Measurements from ENCODE around the gene SPRR2D.
"Not testable (repeated sequence)": the region's sequence is repeated elsewhere in the genome, so short reads cannot be mapped to it uniquely, and the experiment has no call there.

SPRR2D gene

DNA sequence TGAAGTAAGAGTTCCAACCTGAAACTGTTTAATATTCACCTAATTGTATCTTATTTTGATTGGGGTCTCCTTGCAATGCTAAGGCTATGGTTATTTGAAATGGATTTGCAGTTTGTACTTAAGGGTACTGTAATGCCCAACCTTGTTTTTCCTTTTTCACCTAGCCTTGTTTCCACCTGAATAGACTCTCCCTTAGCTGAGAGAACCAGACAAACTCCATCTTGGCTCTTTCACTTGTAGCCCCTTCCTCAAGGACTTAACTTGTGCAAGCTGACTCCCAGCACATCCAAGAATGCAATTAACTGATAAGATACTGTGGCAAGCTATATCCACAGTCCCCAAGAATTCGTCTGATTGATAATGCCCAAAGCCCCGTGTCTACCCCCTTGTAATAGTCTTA, 19.1 kb downstream of the SPRR2D start:
- not testable (repeated sequence) for DNase-seq (ENCODE audit: extremely low read depth in 1 of 2, low read depth in 1 of 2)

DNA sequence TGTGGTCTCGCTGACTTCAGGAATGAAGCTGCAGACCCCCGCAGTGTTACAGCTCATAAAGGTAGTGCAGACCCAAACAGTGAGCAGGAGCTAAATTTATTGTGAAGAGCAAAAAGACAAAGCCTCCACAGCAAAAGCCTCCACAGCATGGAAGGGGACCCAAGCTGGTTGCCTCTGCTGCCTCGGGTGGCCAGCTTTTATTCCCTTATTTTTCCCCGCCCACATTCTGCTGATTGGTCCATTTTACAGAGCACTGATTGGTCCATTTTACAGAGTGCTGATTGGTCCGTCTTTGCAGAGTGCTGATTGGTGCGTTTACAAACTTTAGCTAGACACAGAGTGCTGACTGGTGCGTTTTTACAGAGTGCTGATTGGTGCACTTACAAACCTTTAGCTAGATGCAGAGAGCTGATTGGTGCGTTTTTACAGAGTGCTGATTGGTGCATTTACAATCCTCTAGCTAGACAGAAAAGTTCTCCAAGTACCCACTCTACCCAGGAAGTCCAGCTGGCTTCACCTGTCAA, 29.6 kb downstream of the SPRR2D start:
- DNase-seq (ENCODE audit: extremely low read depth in 1 of 2, low read depth in 1 of 2), result not testable (repeated sequence)

DNA sequence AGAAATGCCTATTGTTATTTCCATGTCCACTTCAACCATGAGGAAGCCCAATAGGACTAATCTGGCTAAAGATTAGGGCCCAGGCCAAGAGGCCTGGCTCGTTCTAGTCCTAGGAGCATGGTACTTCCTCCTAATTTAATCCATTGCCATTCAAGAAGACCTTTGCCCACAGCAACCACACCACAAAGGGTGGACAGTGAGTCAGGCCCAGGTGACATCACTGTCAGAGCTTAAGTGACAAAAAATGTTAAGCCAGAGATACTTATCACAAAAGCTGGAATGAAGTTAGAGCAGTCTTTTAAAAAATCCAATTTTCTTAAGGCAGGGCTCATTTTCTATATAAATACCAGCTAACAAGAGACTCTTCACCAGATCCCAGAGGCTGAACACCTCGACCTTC, 39.5 kb downstream of the SPRR2D start, which contains the start of gene SPRR3:
Gene SPRR3 (plus strand): TSS at position 368 of the 400 bp plus-strand sequence. CDS start 1,272 bp downstream, outside the sequence.
- no peak for DNase-seq (ENCODE audit: extremely low read depth in 1 of 2, low read depth in 1 of 2)

DNA sequence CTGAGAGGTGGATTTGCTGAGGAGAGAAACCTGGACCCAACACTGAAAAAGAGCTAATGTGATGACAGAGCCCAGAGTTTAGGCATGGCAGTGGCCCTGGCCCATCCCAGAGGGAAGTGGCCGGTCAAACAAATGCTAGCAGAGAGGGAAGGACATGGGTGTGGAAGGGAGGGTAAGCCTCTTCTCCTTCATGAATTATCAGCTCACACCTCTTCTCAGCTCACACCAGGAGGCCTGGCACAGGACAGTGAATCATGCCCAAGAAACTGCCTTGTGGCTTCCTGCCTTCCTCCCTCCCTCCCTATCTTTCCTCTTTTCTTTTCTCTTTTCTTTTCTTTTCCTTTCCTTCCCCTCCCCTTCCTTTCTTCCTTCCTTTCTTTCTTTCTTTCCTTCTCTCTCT, 40.6 kb downstream of the SPRR2D start:
- DNase-seq (ENCODE audit: extremely low read depth in 1 of 2, low read depth in 1 of 2), result no peak

DNA sequence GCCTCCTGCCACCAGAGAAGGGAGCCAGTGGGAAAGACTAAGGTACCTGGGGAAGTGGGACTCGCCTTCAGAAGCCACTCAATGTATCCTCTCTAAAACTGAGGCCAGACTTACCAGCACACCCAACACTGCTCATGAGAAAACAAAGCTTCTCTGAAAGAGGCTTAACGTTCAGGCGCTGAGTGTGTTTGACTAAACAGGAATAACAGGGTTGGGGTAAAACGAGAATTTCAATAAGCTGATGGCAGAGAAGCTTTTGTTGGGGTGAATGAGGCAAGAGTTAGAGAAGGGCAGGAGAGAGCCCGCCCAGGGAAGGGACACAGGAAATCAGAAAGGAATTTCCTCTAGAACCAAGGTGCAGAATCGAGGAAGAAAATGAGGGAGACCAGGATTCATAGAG, 41.1 kb downstream of the SPRR2D start:
- no peak for DNase-seq (ENCODE audit: extremely low read depth in 1 of 2, low read depth in 1 of 2)

DNA sequence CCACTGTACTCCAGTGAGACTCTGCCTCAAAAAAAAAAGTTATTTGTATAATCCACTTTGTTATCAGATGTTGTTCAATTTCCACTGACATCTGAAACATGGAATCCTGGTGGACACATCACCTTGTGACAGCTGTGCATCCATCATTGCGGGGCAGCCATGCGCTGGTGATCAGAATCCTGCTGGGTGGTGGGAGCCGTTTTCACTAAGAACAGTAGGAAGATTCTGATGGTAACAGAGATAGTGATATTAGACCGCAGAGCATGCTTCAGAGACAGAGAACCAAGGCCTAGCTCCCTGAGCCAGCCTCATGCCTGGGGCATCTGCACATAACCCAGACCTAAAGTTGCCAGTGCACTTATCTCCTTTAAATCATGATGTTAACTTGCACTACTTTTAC, 42.4 kb downstream of the SPRR2D start:
- DNase-seq (ENCODE audit: extremely low read depth in 1 of 2, low read depth in 1 of 2), result no peak

DNA sequence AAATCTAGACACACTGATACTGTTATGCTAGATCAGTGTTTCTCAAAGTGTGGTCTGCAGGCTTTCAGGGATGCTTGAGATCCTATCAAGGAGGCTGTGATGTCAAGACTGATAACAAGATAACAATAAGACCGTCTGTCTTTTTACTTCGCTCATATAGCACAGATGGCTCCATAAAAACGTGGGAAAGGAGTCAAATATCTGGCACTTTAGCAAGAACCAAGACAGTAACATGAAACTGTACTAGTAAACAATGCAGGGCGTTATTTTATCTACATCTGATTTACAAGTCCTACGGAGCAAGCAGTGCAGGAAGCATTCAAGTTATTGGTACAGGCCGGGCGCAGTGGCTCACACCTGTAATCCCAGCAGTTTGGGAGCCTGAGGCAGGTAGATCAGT, 43.0 kb downstream of the SPRR2D start:
- DNase-seq (ENCODE audit: extremely low read depth in 1 of 2, low read depth in 1 of 2), result no peak

DNA sequence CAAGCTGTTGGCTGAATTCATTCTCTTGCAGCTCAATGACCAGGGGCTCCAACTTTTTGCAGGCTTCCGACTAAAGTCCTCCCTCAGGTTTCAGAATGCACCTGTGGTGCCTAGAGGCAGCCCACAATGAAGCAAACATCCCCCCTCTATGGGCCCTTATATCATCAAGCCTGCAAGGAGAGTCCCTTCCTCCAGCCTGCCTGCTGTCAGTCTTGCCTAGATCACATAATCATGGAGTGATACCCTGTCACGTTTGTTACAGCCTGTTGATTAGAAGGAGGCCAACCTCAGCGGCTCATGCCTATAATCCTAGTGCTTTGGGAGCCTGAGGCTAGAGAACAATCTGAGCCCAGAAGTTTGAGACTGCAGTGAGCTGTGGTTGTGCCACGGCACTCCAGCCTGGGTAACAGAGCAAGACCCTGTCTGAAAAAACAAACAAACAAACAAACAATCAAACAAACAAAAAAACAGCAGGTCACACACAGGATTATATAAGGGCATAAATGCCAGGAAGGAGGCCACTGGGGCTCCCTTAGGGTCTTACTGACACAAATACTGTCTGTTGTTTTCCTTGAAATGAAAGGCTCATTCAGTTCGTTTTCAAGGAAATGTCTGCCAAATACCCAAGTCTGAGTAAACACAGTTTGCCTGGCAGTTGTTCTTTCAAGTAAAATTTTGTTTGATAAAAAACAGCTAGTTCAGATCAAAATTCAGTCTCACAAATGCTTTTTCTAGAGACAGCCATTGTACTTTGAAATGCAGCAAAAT, 44.1 kb downstream of the SPRR2D start:
- no peak for DNase-seq (ENCODE audit: extremely low read depth in 1 of 2, low read depth in 1 of 2)

DNA sequence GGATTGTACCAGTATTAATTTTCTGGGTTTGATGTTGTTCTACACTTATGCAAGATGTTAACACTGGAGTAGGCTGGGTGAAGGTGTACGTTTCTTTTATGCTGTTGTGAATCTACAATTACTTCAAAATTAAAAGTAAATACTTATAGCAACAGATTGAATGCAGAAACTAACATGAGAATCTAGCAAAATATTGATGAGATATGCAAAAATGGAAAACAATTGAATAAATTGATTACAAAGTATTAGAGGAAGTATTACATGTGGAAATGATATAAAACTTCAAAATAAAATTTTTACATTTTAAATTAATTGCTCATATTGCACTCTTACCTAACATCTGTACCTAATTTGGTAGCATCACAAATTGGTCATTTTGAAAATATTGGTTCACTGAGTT, 45.1 kb downstream of the SPRR2D start:
- no peak for DNase-seq (ENCODE audit: extremely low read depth in 1 of 2, low read depth in 1 of 2)

DNA sequence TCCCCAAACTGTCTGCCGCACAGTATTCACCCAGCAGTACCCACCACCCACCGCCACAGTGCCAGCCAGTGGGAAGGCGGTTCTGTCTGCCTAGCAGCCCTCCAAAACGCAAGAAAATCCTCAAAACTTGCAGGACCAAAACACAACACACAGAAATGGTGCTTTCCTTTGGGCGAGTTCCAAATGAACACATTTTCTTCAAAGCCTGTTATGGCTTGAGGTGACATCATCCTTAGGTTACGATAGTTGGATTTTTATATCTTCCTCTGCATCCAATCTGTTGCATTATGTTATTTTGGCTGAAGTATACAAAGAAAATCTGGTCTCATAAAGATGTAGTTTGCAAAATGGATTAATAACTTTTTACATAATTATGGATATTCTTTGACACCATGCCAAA, 47.7 kb downstream of the SPRR2D start:
- no peak for DNase-seq (ENCODE audit: extremely low read depth in 1 of 2, low read depth in 1 of 2)
